Activated CD4-positive, alpha-beta T cell treated with anti-CD3 and anti-CD28 coated beads, Interleukin-2, amount 10 ng/mL, durations not matched to agents 24 days and 14 days (primary cell): ENCODE results near the gene TTC31. TPM values are rescaled to one million over a fixed set of nuclear protein-coding genes. Genes with fewer than 3 reads are reported as not detected.

Source experiments
- DNase-seq: peaks from one replicate; pipeline ENCODE4 v3.0.0; 2022
- H3K27ac Mint-ChIP-seq: one replicate; pipeline ENCODE4 v1.8.0; 2022; ENCODE audit warnings: mild to moderate bottlenecking, mixed read lengths
- H3K27me3 Mint-ChIP-seq: one replicate; pipeline ENCODE4 v1.8.0; 2022; ENCODE audit warnings: mixed read lengths
- H3K36me3 Mint-ChIP-seq: one replicate; pipeline ENCODE4 v1.8.0; 2022; ENCODE audit warnings: low read depth, mild to moderate bottlenecking, mixed read lengths
- H3K4me1 Mint-ChIP-seq: one replicate; pipeline ENCODE4 v1.8.0; 2021; ENCODE audit warnings: mixed read lengths
- H3K4me3 Mint-ChIP-seq: one replicate; pipeline ENCODE4 v1.8.0; 2022; ENCODE audit warnings: mild to moderate bottlenecking, moderate library complexity, mixed read lengths
- H3K9me3 Mint-ChIP-seq: one replicate; pipeline ENCODE4 v1.8.0; 2021; ENCODE audit warnings: mixed read lengths
- intact Hi-C: fragments of 100-400 bp; cut with micrococcal nuclease; formaldehyde crosslinking; loops from one replicate; pipeline ENCODE4 v1.15.1; 2023
- total RNA-seq: library from RNA; stranded (reverse); gene quantifications from 2 replicates; pipeline ENCODE4 v1.2.3, GENCODE V29; 2022

TTC31 gene
- total RNA-seq, 1 donor from 2014 or later: 31.5 TPM

- Mint-ChIP-seq H3K36me3 (peaks cover 11% of the 10 kb centered on the region), H3K27me3 (peaks cover 50% of the 10 kb centered on the region), H3K27ac (no peak overlapping the region), H3K4me3 (no peak overlapping the region), H3K4me1 (peaks cover 40% of the 10 kb centered on the region), H3K9me3 (peaks cover under 1% of the 10 kb centered on the region)
- no peak for DNase-seq
- intact Hi-C loops: no loop called here
These were observed 28.5 kb downstream of the TTC31 start for GRCh38 chr2:74511104-74511989.

DNA sequence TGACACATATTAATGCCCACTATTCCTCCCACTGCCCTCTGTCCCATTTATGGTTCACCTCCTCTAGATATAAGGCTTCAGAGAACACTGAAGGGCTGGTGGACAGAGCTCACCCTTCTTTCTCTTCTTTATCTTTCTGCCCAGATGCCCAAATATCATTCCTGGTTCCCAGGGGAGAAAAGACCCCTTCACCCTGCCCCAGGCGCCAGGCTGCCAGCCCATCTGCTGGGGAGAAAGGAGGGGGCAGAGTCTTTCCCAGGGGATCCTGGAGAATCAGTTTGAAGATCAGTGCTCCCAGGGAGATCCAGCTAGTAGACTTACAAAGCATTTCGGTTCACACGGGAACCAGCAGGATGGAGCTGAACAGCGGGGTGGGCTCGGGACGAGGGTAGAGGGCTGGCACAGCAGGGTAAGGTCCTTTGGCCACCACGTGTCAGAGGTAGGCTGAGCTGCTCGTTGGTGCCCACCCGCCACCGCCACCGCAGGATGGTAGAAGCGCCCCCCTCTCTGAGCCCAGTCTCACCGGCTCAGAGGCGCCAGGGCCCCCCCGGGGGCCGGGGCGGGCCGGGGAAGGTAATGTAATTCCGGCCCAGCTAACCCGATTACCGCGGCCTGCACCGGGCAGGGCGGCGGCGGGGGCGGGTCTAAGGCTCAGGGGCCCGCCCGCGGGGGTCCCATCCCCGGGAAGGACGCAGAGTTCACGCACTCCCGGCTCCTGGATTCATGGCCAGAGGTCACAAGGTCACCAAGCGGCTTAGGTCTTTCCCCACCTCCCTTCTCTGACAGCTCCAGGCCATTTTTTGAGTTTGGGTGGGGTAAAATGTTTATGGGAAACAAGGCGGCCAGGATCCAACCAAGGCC is 30.1 kb downstream of the TTC31 start:
- Mint-ChIP-seq H3K4me3 (peak overlapping the region; percentile 67), H3K27me3 (peaks cover 65% of the 10 kb centered on the region), H3K27ac (no peak overlapping the region), H3K36me3 (peaks cover 9% of the 10 kb centered on the region), H3K9me3 (peaks cover 7% of the 10 kb centered on the region), H3K4me1 (peaks cover 37% of the 10 kb centered on the region)
- intact Hi-C loops: no loop called here
- DNase-seq: no peak

- H3K4me3 Mint-ChIP-seq: peak overlapping the region; percentile 67
- H3K27ac Mint-ChIP-seq: no peak overlapping the region
- DNase-seq: peak; percentile 79
- H3K9me3 Mint-ChIP-seq: peaks cover 7% of the 10 kb centered on the region
- intact Hi-C loops: loop anchor here (1.0 kb wide), 1 partner anchor 10 kb away; no protein-coding TSS in a partner anchor
- peaks cover 9% of the 10 kb centered on the region for H3K36me3 Mint-ChIP-seq
- peaks cover 30% of the 10 kb centered on the region for H3K4me1 Mint-ChIP-seq
- peaks cover 73% of the 10 kb centered on the region for H3K27me3 Mint-ChIP-seq
These were observed 30.9 kb downstream of the TTC31 start for GRCh38 chr2:74513605-74514367.

- Mint-ChIP-seq H3K4me1 (peaks cover 29% of the 10 kb centered on the region), H3K36me3 (peaks cover 9% of the 10 kb centered on the region), H3K9me3 (peaks cover 7% of the 10 kb centered on the region), H3K27me3 (peaks cover 77% of the 10 kb centered on the region), H3K4me3 (peak within 1 kb of the TSS; percentile 81), H3K27ac (peak within 1 kb of the TSS; percentile 72)
- peak; percentile 70 for DNase-seq
- intact Hi-C loops: loop anchor here (1.0 kb wide), 2 partner anchors 11 to 15 kb away; partner anchors contain the start of gene LBX2
These were observed 31.7 kb downstream of the TTC31 start, which contains the start of gene TLX2 for GRCh38 chr2:74514368-74515270. Gene TLX2, plus strand, starts transcription at chr2:74514450. Its CDS starts 357 bp downstream, at chr2:74514807.

DNA sequence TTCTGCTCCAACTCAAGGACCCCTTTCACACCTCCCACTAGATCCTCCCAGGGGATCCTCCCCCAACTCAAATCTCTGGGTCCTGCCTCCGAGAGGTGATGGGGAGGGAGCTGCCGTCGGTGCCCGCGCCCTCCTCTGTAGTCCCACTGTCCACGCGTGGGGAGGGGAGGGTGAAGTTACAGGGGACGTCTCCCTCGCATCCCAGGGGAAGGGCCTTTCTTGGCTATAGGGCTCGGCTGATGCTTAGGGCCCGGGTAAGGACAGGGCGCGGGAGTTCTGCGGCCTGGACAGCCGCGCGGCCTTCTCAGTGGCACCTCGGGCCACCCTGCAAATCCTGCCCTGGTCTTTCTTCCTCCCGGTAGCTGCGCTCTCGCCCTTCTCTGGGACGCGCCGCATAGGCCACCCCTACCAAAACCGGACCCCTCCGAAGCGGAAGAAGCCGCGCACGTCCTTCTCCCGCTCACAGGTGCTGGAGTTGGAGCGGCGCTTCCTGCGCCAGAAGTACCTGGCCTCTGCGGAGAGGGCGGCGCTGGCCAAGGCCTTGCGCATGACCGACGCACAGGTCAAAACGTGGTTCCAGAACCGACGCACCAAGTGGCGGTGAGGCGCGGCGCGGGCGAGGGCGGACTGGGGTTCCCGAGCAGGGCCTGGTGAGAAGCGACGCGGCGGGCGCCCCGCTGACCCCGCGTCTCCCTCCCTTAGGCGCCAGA is 32.5 kb downstream of the TTC31 start:
- intact Hi-C loops: loop anchor here (1.0 kb wide), 1 partner anchor 16 kb away; the partner anchor contains the start of gene LBX2
- H3K27me3 Mint-ChIP-seq: peaks cover 80% of the 10 kb centered on the region
- DNase-seq: peak; percentile 68
- peaks cover 7% of the 10 kb centered on the region for H3K9me3 Mint-ChIP-seq
- peaks cover 9% of the 10 kb centered on the region for H3K36me3 Mint-ChIP-seq
- peaks cover 25% of the 10 kb centered on the region for H3K4me1 Mint-ChIP-seq
- H3K27ac Mint-ChIP-seq: peak overlapping the region; percentile 72
- peak overlapping the region; percentile 81 for H3K4me3 Mint-ChIP-seq

DNA sequence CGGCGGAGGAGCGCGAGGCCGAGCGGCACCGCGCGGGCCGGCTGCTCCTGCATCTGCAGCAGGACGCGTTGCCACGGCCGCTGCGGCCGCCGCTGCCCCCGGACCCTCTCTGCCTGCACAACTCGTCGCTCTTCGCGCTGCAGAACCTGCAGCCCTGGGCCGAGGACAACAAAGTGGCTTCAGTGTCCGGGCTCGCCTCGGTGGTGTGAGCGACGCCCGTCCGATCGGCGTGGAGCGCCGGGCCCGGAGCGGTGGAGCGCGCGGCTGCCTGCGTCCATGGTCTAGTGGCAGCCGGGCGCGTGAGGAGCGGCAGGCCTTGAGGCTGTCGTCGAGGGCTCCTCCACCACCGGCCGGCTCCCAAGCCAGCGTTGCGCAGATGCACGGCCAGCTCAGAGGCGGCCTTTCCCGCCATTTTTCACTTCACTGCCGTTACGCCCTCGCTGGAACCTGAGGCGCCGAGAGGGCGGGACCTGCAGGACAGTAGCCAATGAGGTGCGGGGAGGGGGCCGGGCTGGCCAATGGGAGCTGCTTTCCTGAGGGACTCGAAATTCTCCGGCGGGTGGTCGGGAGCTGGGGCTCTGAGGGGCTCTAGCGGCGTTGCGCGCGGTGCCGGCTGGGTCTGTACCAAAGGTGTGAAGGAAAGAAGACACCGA is 33.2 kb downstream of the TTC31 start:
- Mint-ChIP-seq H3K4me3 (peak overlapping the region; percentile 79), H3K9me3 (peaks cover 7% of the 10 kb centered on the region), H3K36me3 (peaks cover 9% of the 10 kb centered on the region), H3K27ac (no peak overlapping the region), H3K27me3 (peaks cover 81% of the 10 kb centered on the region), H3K4me1 (peaks cover 21% of the 10 kb centered on the region)
- intact Hi-C loops: loop anchor here (1.0 kb wide), 1 partner anchor 17 kb away; the partner anchor contains the start of gene LBX2
- DNase-seq: peak; percentile 93

DNA sequence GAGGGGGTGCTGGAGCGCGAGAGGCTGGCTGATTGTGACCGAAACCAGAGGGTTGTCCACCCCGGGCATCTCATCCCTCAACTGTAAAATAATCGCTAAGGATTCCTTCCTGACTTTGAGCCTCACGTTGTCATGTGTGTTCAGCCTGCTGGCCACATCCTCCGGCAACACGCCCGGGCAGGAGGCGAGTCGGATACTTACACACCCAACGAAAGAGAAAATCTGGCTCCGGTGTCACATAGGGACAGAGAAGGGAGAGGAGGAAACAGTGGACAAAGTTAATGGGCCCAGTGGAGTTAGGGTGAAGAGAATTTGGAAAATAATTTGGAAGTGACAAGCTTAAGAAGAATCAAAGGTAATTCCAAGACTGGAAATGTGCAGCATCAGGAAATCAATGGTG is 33.8 kb downstream of the TTC31 start:
- peaks cover 19% of the 10 kb centered on the region for H3K4me1 Mint-ChIP-seq
- H3K9me3 Mint-ChIP-seq: peaks cover 7% of the 10 kb centered on the region
- no peak overlapping the region for H3K27ac Mint-ChIP-seq
- H3K36me3 Mint-ChIP-seq: peaks cover 9% of the 10 kb centered on the region
- peaks cover 77% of the 10 kb centered on the region for H3K27me3 Mint-ChIP-seq
- intact Hi-C loops: loop anchor here (1.0 kb wide), 1 partner anchor 13 kb away; the partner anchor contains the start of genes AUP1 and HTRA2
- DNase-seq: no peak
- H3K4me3 Mint-ChIP-seq: peak overlapping the region; percentile 79

DNA sequence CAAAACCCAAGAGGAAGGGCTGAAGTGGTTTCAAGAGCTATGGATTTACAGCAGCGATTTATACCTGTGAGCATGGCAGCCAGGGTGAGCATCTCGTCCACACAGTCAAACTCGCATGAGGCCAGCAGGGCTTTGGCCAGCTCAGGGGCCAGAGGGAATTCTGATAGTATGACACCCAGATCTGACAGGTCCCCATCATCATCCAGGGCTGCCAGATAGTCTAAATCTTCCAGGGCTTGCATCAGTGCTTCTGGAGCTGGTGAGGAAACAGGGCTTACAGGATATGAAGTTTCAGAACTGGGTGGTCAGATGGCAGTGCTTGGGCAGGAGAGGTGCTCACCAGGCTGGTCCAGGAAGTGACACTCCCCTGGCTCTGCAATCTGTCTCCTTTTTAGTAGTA is 39.6 kb downstream of the TTC31 start:
- no peak for DNase-seq
- intact Hi-C loops: no loop called here
- Mint-ChIP-seq H3K4me1 (peaks cover 18% of the 10 kb centered on the region), H3K9me3 (no peaks in the 10 kb centered on the region), H3K27ac (no peak overlapping the region), H3K27me3 (peaks cover 36% of the 10 kb centered on the region), H3K4me3 (no peak overlapping the region), H3K36me3 (peaks cover 24% of the 10 kb centered on the region)

DNA sequence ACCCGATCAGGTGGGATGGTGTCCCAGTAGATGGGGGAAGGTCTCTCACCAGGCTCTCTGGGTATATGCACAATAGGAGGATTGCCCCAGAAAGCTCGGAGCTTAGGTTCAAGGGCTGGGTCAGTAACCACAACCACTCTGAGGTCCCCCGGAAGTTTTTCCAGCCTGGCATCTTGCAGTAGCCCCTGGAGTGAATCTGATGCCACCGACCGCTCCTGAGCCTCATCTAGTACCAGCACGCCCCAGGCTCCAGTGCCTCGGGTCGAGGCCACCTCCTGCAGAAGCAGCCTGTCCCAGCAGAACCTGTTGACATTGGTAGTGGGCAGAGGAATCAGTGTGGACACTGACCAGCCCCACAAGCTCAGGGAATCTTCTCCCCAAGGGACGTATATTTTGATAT is 41.1 kb downstream of the TTC31 start:
- no peak for DNase-seq
- H3K36me3 Mint-ChIP-seq: peaks cover 37% of the 10 kb centered on the region
- peaks cover 22% of the 10 kb centered on the region for H3K4me1 Mint-ChIP-seq
- no peak overlapping the region for H3K27ac Mint-ChIP-seq
- peaks cover 21% of the 10 kb centered on the region for H3K27me3 Mint-ChIP-seq
- intact Hi-C loops: no loop called here
- H3K9me3 Mint-ChIP-seq: no peaks in the 10 kb centered on the region
- H3K4me3 Mint-ChIP-seq: no peak overlapping the region

- H3K27me3 Mint-ChIP-seq: peaks cover 12% of the 10 kb centered on the region
- peaks cover 39% of the 10 kb centered on the region for H3K36me3 Mint-ChIP-seq
- H3K4me3 Mint-ChIP-seq: no peak overlapping the region
- peaks cover 22% of the 10 kb centered on the region for H3K4me1 Mint-ChIP-seq
- no peak for DNase-seq
- H3K9me3 Mint-ChIP-seq: no peaks in the 10 kb centered on the region
- no peak overlapping the region for H3K27ac Mint-ChIP-seq
- intact Hi-C loops: no loop called here
These were observed 42.3 kb downstream of the TTC31 start for GRCh38 chr2:74524955-74525716.
